WTC11 (cell line): Measurements from ENCODE around the gene PRKCB. TPM values are rescaled to one million over a fixed set of nuclear protein-coding genes. Genes with fewer than 3 reads are reported as not detected.

Experiments used
- ATAC-seq: fragments of 200-7000 bp; cut with Tn5 transposase; 2 replicates; pipeline ENCODE4 v1.10.0; 2021; ENCODE audit warnings: mild to moderate bottlenecking, moderate library complexity
- CTCF ChIA-PET: fragments of 300-600 bp; sonication (Branson Sonifier 250); formaldehyde crosslinking; loops from one replicate; lab custom pipeline; 2021; ENCODE audit warnings: antibody characterized with exemption; lab: Charles Lee
- POLR2A ChIA-PET: fragments of 350-600 bp; sonication (Branson Sonifier 250); formaldehyde crosslinking; loops from one replicate; lab custom pipeline; 2021; ENCODE audit warnings: antibody characterized with exemption; lab: Charles Lee
- DNase-seq: peaks from one replicate; pipeline ENCODE4 v3.0.0; 2021; ENCODE audit warnings: low spot score
- H3K27ac Mint-ChIP-seq: 2 replicates; pipeline ENCODE4 v1.8.0; 2021; ENCODE audit warnings: mixed read lengths
- H3K27me3 Mint-ChIP-seq: 2 replicates; pipeline ENCODE4 v1.8.0; 2021; ENCODE audit warnings: low read depth, mild to moderate bottlenecking, moderate library complexity, mixed read lengths
- H3K36me3 Mint-ChIP-seq: 2 replicates; pipeline ENCODE4 v1.8.0; 2021; ENCODE audit warnings: mixed read lengths
- H3K4me1 Mint-ChIP-seq: 2 replicates; pipeline ENCODE4 v1.8.0; 2022; ENCODE audit warnings: mixed read lengths
- H3K4me3 Mint-ChIP-seq: 2 replicates; pipeline ENCODE4 v1.8.0; 2021; ENCODE audit warnings: mild to moderate bottlenecking, moderate library complexity, mixed read lengths
- H3K9me3 Mint-ChIP-seq: 2 replicates; pipeline ENCODE4 v1.8.0; 2021; ENCODE audit warnings: mixed read lengths
- ATF6 ChIP-seq: sonication (generic); formaldehyde crosslinking; IDR thresholded peaks from 2 replicates; pipeline ENCODE4 v1.8.1; 2023; ENCODE audit warnings: mild to moderate bottlenecking, missing genetic modification reagents
- CBFB ChIP-seq: sonication (generic); formaldehyde crosslinking; IDR thresholded peaks from 2 replicates; pipeline ENCODE4 v1.8.1; 2022; ENCODE audit warnings: mild to moderate bottlenecking, low read depth, missing genetic modification reagents
- CDX4 ChIP-seq: fragments of 250-450 bp; sonication (Bioruptor Pico); IDR thresholded peaks from 2 replicates; pipeline ENCODE4 v1.9.0; 2021; ENCODE audit warnings: moderate library complexity, mild to moderate bottlenecking, inconsistent platforms, borderline replicate concordance
- CREB1 ChIP-seq: sonication (generic); formaldehyde crosslinking; IDR thresholded peaks from 2 replicates; pipeline ENCODE4 v1.8.0; 2023; ENCODE audit warnings: mild to moderate bottlenecking, missing genetic modification reagents
- GRHL2 ChIP-seq: fragments of 250-450 bp; sonication (Bioruptor Pico); IDR thresholded peaks from 2 replicates; pipeline ENCODE4 v1.8.0; 2022; ENCODE audit warnings: mild to moderate bottlenecking, moderate library complexity; ENCODE audit not compliant: insufficient replicate concordance, severe bottlenecking
- HMGA2 ChIP-seq: fragments of 250-450 bp; sonication (Bioruptor Pico); IDR thresholded peaks from 2 replicates; pipeline ENCODE4 v1.4.0; 2021; ENCODE audit warnings: mild to moderate bottlenecking, moderate library complexity
- IRF1 ChIP-seq: sonication (generic); formaldehyde crosslinking; IDR thresholded peaks from 2 replicates; pipeline ENCODE4 v1.8.0; 2023; ENCODE audit warnings: missing genetic modification reagents
- NFE2L1 ChIP-seq: sonication (generic); formaldehyde crosslinking; IDR thresholded peaks from 2 replicates; pipeline ENCODE4 v1.8.1; 2023; ENCODE audit warnings: missing genetic modification reagents
- RORB ChIP-seq: fragments of 250-450 bp; sonication (Bioruptor Pico); IDR thresholded peaks from 2 replicates; pipeline ENCODE4 v1.9.0; 2021; ENCODE audit warnings: mild to moderate bottlenecking
- USF1 ChIP-seq: sonication (generic); formaldehyde crosslinking; IDR thresholded peaks from 2 replicates; pipeline ENCODE4 v1.8.0; 2022; ENCODE audit warnings: mild to moderate bottlenecking, missing genetic modification reagents
- ZBTB21 ChIP-seq: sonication (generic); formaldehyde crosslinking; IDR thresholded peaks from 2 replicates; pipeline ENCODE4 v1.8.1; 2023; ENCODE audit warnings: mild to moderate bottlenecking, missing genetic modification reagents, borderline replicate concordance
- ZNF219 ChIP-seq: sonication (generic); formaldehyde crosslinking; IDR thresholded peaks from 2 replicates; pipeline ENCODE4 v1.8.0; 2023; ENCODE audit warnings: missing genetic modification reagents, mild to moderate bottlenecking, borderline replicate concordance
- ZNF423 ChIP-seq: fragments of 250-450 bp; sonication (Bioruptor Pico); IDR thresholded peaks from 2 replicates; pipeline ENCODE4 v2.1.2; 2022; ENCODE audit warnings: mild to moderate bottlenecking, moderate library complexity
- ZNF671 ChIP-seq: fragments of 250-450 bp; sonication (Bioruptor Pico); IDR thresholded peaks from 2 replicates; pipeline ENCODE4 v1.8.0; 2021; ENCODE audit warnings: mild to moderate bottlenecking
- total RNA-seq: library from RNA; stranded (reverse); gene quantifications from 3 replicates; pipeline ENCODE4 v1.2.3, GENCODE V29; 2021
- TF ChIP-seq, protein P1 (sequence below): sonication (generic); formaldehyde crosslinking; IDR thresholded peaks from 2 replicates; pipeline ENCODE4 v1.8.0; 2022; ENCODE audit warnings: missing genetic modification reagents
- TF ChIP-seq, protein P2 (sequence below): sonication (generic); formaldehyde crosslinking; IDR thresholded peaks from 2 replicates; pipeline ENCODE4 v1.8.0; 2022; ENCODE audit warnings: mild to moderate bottlenecking, missing genetic modification reagents
- TF ChIP-seq, protein P3 (sequence below): sonication (generic); formaldehyde crosslinking; IDR thresholded peaks from 2 replicates; pipeline ENCODE4 v1.8.1; 2023; ENCODE audit warnings: mild to moderate bottlenecking, missing genetic modification reagents, borderline replicate concordance
- TF ChIP-seq, protein P4 (sequence below): sonication (generic); formaldehyde crosslinking; conservative IDR thresholded peaks from 2 replicates; pipeline ENCODE4 v1.8.1; 2022; ENCODE audit warnings: mild to moderate bottlenecking, missing genetic modification reagents

PRKCB gene
- total RNA-seq, 1 experiment from 2014 or later: 6.9 TPM

DNA sequence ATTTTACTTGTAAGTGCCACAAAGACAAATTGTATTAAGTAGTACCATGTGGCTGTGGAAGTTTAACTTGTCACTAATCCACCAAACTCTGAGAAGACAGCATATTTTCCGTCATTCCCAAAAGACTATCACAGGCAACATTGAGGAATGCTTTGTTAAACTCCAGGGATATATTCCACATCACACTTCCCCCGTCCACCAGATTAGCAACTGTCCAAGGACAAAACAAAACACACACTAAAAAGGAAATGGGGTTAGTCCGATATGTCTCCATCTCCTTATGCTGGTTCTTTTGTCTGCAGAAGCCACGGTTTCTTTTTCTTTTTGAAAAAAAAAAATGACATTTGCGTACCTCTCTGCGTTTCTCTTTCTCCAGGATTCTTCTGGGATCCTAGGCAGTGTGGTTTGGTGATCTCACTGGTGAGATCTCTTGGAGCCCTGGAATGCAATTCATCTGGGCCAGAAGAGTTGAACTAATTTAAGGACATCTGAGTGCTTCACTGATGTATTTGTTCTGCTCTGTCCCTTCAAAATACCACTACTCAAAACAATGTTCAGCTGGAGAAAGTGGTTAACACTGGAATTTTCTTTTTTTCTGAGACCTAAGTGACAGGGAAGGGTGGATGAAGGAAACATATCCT lies 40.6 kb downstream of the PRKCB start:
- TF ChIP-seq IRF1 (CRISPR knock-in tag) (no peak), USF1 (CRISPR knock-in tag) (no peak), GRHL2 (CRISPR knock-in tag) (no peak), ZBTB21 (CRISPR knock-in tag) (no peak), ZNF423 (CRISPR knock-in tag) (no peak), NFE2L1 (CRISPR knock-in tag) (no peak), ZNF219 (CRISPR knock-in tag) (no peak), CBFB (CRISPR knock-in tag) (no peak), ATF6 (no peak), CREB1 (no peak), RORB (CRISPR knock-in tag) (no peak), HMGA2 (CRISPR knock-in tag) (no peak), ZNF671 (CRISPR knock-in tag) (no peak)
- TF ChIP-seq, protein P1, sequence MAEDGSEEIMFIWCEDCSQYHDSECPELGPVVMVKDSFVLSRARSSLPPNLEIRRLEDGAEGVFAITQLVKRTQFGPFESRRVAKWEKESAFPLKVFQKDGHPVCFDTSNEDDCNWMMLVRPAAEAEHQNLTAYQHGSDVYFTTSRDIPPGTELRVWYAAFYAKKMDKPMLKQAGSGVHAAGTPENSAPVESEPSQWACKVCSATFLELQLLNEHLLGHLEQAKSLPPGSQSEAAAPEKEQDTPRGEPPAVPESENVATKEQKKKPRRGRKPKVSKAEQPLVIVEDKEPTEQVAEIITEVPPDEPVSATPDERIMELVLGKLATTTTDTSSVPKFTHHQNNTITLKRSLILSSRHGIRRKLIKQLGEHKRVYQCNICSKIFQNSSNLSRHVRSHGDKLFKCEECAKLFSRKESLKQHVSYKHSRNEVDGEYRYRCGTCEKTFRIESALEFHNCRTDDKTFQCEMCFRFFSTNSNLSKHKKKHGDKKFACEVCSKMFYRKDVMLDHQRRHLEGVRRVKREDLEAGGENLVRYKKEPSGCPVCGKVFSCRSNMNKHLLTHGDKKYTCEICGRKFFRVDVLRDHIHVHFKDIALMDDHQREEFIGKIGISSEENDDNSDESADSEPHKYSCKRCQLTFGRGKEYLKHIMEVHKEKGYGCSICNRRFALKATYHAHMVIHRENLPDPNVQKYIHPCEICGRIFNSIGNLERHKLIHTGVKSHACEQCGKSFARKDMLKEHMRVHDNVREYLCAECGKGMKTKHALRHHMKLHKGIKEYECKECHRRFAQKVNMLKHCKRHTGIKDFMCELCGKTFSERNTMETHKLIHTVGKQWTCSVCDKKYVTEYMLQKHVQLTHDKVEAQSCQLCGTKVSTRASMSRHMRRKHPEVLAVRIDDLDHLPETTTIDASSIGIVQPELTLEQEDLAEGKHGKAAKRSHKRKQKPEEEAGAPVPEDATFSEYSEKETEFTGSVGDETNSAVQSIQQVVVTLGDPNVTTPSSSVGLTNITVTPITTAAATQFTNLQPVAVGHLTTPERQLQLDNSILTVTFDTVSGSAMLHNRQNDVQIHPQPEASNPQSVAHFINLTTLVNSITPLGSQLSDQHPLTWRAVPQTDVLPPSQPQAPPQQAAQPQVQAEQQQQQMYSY (CRISPR knock-in tag): no peak
- TF ChIP-seq, protein P2, sequence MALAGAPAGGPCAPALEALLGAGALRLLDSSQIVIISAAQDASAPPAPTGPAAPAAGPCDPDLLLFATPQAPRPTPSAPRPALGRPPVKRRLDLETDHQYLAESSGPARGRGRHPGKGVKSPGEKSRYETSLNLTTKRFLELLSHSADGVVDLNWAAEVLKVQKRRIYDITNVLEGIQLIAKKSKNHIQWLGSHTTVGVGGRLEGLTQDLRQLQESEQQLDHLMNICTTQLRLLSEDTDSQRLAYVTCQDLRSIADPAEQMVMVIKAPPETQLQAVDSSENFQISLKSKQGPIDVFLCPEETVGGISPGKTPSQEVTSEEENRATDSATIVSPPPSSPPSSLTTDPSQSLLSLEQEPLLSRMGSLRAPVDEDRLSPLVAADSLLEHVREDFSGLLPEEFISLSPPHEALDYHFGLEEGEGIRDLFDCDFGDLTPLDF (CRISPR knock-in tag): no peak
- H3K27ac Mint-ChIP-seq: no peak overlapping the region
- H3K4me3 Mint-ChIP-seq: no peak overlapping the region
- no peaks in the 10 kb centered on the region for H3K36me3 Mint-ChIP-seq
- POLR2A ChIA-PET: no interaction called here
- no peaks in the 10 kb centered on the region for H3K9me3 Mint-ChIP-seq
- H3K27me3 Mint-ChIP-seq: peaks cover 36% of the 10 kb centered on the region
- DNase-seq: no peak
- CTCF ChIA-PET: interaction anchor here (0.7 to 4.2 kb wide), 12 partner anchors 15 to 160 kb away, joined by 3 to 64 read pairs (median 6); no protein-coding TSS in a partner anchor
- no peak for ATAC-seq
- no peaks in the 10 kb centered on the region for H3K4me1 Mint-ChIP-seq

DNA sequence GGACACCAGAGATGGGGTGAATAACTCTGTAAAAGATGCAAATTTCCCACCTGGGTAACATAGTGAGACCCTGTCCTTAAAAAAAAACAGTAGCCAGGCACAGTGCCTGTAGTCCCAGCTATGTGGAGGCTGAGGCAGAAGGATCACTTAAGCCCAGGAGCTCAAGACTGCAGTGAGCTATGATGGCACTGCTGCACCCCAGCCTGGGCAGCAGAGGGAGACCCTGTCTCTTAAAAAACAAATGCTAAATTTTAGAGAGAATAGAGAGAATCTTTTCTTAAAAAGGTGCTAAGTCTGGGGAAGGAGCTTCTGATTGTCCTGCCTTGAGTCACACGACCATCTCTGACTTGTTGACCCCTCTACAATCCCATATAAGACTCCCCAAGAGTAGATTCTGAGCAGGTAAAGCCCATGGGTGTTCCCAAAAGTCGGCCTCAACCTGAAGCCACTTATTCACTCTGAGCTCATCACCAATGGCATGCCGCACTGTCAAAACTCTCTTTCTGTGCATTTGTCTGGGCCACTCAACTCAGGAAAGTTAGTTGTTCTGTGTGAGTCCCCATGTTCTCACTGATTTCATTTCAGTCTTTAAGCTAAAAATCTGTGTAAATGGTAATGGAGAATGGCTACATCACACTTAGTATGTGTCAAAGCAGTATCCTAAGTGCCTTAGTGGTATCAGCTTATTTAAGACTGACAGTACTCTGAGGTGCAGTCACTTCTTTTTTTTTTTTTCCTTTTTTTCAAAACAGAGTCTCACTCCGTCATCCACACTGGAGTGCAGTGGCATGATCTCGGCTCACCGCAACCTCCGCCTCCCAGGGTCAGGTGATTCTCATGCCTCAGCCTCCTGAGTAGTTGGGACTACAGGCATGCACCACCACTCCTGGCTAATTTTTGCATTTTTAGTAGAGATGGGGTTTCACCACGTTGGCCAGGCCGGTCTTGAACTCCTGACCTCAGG lies 41.6 kb downstream of the PRKCB start:
- ATAC-seq (no peak), DNase-seq (no peak)
- Mint-ChIP-seq H3K36me3 (no peaks in the 10 kb centered on the region), H3K9me3 (no peaks in the 10 kb centered on the region), H3K4me3 (no peak overlapping the region), H3K4me1 (no peaks in the 10 kb centered on the region), H3K27ac (no peak overlapping the region), H3K27me3 (peaks cover 28% of the 10 kb centered on the region)
- TF ChIP-seq, protein P3, sequence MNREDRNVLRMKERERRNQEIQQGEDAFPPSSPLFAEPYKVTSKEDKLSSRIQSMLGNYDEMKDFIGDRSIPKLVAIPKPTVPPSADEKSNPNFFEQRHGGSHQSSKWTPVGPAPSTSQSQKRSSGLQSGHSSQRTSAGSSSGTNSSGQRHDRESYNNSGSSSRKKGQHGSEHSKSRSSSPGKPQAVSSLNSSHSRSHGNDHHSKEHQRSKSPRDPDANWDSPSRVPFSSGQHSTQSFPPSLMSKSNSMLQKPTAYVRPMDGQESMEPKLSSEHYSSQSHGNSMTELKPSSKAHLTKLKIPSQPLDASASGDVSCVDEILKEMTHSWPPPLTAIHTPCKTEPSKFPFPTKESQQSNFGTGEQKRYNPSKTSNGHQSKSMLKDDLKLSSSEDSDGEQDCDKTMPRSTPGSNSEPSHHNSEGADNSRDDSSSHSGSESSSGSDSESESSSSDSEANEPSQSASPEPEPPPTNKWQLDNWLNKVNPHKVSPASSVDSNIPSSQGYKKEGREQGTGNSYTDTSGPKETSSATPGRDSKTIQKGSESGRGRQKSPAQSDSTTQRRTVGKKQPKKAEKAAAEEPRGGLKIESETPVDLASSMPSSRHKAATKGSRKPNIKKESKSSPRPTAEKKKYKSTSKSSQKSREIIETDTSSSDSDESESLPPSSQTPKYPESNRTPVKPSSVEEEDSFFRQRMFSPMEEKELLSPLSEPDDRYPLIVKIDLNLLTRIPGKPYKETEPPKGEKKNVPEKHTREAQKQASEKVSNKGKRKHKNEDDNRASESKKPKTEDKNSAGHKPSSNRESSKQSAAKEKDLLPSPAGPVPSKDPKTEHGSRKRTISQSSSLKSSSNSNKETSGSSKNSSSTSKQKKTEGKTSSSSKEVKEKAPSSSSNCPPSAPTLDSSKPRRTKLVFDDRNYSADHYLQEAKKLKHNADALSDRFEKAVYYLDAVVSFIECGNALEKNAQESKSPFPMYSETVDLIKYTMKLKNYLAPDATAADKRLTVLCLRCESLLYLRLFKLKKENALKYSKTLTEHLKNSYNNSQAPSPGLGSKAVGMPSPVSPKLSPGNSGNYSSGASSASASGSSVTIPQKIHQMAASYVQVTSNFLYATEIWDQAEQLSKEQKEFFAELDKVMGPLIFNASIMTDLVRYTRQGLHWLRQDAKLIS (CRISPR knock-in tag): no peak
- TF ChIP-seq CDX4 (CRISPR knock-in tag) (no peak), CREB1 (no peak), NFE2L1 (CRISPR knock-in tag) (no peak)
- TF ChIP-seq, protein P4, sequence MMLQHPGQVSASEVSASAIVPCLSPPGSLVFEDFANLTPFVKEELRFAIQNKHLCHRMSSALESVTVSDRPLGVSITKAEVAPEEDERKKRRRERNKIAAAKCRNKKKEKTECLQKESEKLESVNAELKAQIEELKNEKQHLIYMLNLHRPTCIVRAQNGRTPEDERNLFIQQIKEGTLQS (CRISPR knock-in tag): no peak
- ChIA-PET POLR2A (no interaction called here), CTCF (interaction anchor here (0.5 to 4.2 kb wide), 17 partner anchors 8 to 651 kb away, joined by 3 to 64 read pairs (median 4); no protein-coding TSS in a partner anchor)
